Stimulated activated CD4-positive, alpha-beta T cell treated with anti-CD3 and anti-CD28 coated beads, Interleukin-12 subunit alpha, Interleukin-12 subunit beta, amount 100 ng/mL, for 24 hours (primary cell): Measurements from ENCODE around the gene BCKDHA.
"Not testable (repeated sequence)": the region's sequence is repeated elsewhere in the genome, so short reads cannot be mapped to it uniquely, and the experiment has no call there.

Experiments
- DNase-seq, 2 experiments: peaks; one replicate each; pipeline ENCODE4 v3.0.0-alpha.2; 2020; ENCODE audit warnings: low read depth in 2 of 2

Gene BCKDHA

GRCh38 chr19:41443813-41444455 is 46.3 kb downstream of the BCKDHA start:
- DNase-seq, result no peak

GRCh38 chr19:41445575-41445974 is 48.0 kb downstream of the BCKDHA start:
- no peak for DNase-seq

DNA sequence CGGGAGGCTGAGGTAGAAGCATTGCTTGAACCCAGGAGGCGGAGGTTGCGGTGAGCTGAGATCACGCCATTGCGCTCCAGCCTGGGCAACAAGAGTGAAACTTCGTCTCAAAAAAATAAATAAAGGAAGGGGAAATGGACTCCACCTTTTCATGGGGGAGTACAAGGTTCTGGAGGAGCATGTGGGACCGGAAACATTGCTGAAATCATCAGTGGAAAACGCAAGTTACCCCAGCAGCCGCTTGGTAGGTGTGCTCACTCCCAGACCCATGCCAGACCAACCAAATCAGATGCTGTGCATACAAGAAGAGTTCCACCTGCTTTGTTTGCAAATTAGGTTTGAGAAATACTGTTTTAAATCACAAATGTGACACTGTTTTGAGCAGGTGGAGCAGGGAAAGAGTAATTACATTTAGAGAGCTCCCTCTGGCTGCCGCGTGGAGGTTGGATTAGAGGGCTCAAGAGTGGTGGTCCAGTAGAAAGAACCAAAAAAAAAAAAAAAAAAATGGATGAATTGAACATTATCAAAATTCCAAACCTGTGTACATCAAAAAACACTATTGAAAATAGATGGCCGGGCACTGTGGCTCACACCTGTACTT is 50.2 kb downstream of the BCKDHA start:
- DNase-seq, result no peak

GRCh38 chr19:41449079-41449864 is 51.7 kb downstream of the BCKDHA start:
- DNase-seq, result peak; percentile 49 to 59

DNA sequence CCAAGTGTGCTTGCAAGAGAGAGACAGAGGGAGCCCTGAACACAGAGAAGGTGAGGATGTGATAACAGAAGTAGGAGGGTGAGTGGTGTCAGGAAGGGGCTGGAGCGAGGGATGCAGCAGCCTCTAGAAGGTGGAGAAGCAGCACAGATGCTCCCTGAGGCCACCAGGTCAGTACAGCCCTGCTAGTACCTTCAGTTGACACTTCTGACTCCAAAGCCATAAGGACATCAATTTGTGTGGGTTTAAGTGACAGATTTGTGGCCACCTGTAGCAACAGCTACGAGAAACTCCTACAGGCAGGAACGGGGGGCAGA is 52.2 kb downstream of the BCKDHA start:
- DNase-seq, result no peak

- DNase-seq, result no peak
Measured at GRCh38 chr19:41452584-41453275, 55.1 kb downstream of the BCKDHA start.

DNA sequence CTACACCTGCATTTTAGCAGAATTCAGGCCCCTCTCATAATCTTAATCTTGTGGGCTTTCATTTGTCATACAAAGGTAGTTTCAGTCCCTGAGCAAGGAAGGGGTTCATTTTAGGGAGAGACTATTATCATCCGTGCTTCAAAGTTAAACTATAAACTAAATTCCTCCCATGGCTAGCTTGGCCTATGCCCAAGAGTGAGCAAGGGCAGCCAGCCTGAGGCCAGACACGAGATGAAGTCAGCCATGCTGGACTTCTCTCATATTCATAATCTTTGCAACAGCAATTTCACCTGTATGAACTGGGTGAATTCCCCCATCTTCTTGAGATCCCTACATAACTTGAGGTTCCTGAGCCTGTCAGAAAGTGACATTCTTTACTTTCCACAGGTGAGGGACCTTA is 58.3 kb downstream of the BCKDHA start:
- DNase-seq, result no peak

DNA sequence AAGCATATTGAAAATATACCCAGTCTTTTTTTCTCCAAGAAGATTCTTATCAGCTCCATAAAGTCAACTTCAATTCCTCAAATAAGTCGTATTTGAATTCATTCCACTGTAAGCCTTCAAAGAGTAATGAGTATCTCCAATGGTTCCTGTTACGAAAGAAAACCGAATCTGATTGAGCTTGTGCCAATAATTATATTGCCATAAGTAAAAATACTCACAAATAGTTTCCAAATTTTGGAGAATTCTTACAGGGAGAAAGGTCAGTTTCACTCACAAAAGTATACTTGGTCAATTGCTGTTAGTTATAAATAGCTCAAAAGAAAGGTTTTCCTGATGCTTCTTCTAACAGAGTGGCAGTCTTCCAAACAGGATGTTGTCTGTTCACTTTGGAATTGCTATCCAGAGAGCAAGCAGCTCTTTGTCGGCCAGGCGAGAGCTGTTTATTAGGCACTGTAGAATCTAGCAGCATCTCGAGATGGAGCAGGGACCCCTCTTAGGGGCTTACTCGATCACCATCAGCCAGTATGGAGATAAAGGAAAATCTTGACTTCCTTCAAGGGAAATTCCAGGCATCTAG is 58.8 kb downstream of the BCKDHA start:
- DNase-seq, result no peak

DNA sequence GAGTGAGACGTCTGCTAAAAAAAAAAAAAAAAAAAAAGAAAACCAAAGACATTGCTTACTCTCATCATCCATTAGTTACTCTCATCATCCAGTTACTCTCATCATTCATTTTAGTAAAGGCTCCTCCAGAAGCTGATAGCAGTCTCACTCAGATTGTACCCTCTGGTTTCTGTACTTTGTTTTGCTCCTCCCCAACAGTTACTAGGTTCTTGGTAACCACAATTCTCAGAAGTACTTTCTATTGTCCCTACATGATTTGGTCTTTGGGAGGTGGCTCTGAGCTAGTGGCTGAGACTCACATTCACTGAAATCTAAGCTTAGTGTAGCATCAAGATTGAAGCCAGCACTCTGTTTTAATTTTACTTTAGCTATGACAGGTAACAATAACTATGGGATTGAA is 59.6 kb downstream of the BCKDHA start:
- DNase-seq, result no peak

- DNase-seq, result no peak
Measured at GRCh38 chr19:41462497-41462896, 64.9 kb downstream of the BCKDHA start.

DNA sequence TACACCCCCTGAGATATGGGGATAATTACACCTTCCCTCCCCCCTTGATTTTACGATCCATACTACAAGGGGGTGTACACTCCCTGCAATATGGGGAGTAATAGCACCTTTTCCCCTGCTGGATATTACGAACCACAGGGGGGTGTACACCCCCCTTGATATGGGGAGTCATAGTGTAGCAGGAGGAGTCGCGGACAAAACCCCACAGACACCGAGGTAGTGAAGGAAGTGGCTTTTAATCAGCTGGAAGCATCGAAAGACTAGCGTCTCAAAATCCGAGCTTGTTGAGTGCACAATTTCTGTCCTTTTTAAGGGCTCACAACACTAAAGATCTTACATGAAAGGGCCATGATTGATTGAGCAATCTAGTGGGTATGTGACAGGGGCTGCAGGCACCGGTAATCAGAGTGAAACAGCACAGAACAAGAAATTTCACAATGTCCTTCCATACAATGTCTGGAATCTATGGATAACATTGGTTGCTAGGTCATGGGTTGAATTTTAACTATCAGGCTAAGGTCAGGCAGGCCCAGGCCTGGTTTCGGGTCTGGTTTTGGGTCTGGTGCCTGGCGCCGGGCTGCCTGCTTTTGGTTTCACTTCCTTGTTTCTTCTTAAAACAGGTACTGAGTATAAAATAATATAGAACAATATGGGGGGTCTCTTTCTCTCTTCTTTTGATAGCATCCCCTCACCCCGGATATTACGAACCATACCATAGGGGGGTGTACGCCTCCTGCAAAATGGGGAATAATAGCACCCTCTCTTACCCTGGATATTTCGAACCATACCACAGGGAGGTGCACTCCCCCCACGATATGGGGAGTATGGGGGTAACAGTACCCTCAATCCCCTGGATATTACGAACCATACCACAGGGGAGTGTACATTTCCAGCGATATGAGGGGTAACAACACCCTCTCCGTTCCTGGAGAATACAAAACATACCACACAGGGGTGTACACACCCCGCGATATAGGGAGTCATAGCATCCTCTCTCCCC is 65.9 kb downstream of the BCKDHA start:
- DNase-seq, result not testable (repeated sequence)
